ENCODE results near the gene RNASET2. TPM values are rescaled to one million over a fixed set of nuclear protein-coding genes. Genes with fewer than 3 reads are reported as not detected.

Gene RNASET2
- total RNA-seq, 4 donors from 2014 or later: 65.6 to 169 (median 81.4) TPM

DNA sequence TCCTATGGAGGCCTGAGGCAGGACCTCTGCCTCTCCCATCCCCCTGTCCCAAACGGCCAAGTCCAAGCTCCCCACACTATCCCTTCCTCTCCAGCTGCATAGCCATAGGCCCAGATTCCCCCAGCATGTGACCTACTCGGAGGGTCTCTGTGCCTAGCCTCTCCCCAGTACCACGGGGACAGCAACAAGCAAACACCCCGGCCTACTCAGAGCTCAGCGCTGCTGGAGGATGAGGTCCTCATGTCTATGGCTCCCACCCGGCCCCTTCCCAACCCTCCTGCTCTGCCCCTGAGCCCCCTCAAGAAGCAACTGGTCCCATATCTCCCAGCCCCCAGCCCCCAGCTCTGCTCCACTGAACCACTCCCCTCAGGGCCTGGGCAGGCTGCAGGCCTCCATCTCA, 24.2 kb downstream of the RNASET2 start:
- TF ChIP-seq, protein P1, sequence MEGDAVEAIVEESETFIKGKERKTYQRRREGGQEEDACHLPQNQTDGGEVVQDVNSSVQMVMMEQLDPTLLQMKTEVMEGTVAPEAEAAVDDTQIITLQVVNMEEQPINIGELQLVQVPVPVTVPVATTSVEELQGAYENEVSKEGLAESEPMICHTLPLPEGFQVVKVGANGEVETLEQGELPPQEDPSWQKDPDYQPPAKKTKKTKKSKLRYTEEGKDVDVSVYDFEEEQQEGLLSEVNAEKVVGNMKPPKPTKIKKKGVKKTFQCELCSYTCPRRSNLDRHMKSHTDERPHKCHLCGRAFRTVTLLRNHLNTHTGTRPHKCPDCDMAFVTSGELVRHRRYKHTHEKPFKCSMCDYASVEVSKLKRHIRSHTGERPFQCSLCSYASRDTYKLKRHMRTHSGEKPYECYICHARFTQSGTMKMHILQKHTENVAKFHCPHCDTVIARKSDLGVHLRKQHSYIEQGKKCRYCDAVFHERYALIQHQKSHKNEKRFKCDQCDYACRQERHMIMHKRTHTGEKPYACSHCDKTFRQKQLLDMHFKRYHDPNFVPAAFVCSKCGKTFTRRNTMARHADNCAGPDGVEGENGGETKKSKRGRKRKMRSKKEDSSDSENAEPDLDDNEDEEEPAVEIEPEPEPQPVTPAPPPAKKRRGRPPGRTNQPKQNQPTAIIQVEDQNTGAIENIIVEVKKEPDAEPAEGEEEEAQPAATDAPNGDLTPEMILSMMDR (IDR thresholded peaks at IDR 0.05): no peak
- no peak for DNase-seq
- Histone ChIP-seq H3K4me3 (no peak overlapping the region), H3K9me3 (no peaks in the 10 kb centered on the region), H3K27me3 (no peaks in the 10 kb centered on the region), H3K4me1 (no peaks in the 10 kb centered on the region), H3K27ac (no peak overlapping the region), H3K36me3 (peaks cover 0 to 37% (median 0%) of the 10 kb centered on the region in 3 donors)

DNA sequence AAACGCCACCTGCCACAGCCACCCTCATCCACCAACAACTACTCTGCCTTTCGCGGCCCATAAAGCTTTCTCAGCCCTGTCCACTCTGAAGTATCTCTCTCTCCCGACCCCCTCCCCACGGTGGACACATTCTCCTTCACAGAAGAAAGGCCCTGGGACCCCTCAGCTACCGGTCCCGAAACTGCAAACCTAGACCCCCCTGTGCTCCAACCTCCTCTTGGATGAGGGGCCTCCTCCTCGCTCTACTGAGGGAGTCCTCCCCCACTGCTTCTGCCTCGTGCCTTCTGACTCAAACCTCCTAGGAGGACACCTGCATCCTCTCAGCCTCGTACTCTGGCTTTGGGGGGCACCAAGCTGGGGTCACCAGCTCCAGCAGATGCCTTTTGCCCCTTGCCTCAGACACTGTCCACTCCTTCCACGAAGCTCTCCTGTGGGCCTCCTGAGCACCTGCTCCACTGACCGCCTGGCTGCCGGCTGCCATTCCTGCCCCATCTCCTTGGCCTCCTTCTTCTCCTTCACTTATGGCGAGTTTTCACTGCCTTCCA, 24.9 kb downstream of the RNASET2 start:
- Histone ChIP-seq H3K36me3 (peaks cover 0 to 35% (median 0%) of the 10 kb centered on the region in 3 donors), H3K4me1 (no peaks in the 10 kb centered on the region)
- TF ChIP-seq, protein P1 (IDR thresholded peaks at IDR 0.05): no peak
- TF ChIP-seq POLR2A (IDR thresholded peaks at IDR 0.05): no peak

DNA sequence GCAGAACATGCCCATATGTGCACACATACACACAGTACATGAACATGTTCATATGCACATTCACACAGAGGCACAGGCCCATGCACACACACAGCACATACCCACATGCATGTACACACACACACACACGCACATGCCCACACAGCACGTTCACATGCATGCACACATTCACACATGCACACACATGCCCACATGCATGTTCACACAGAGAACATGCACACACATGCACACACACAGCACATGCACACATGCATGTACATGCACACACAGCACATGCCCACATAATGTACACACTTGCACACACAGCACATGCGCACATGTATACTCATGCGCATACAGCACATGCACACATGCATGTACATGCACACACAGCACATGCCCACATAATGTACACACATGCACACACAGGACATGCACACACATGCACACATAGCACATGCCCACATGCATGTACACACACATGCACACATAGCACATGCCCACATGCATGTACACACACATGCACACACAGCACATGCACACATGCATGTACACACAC, 25.9 kb downstream of the RNASET2 start:
- H3K4me1 ChIP-seq: no peaks in the 10 kb centered on the region
- DNase-seq: no peak
- peaks cover 0 to 35% (median 0%) of the 10 kb centered on the region in 3 donors for H3K36me3 ChIP-seq
- H3K4me3 ChIP-seq: no peak overlapping the region
- H3K27me3 ChIP-seq: no peaks in the 10 kb centered on the region
- TF ChIP-seq, protein P1 (IDR thresholded peaks at IDR 0.05): no peak
- TF ChIP-seq POLR2A (IDR thresholded peaks at IDR 0.05): no peak
- H3K9me3 ChIP-seq: no peaks in the 10 kb centered on the region
- H3K27ac ChIP-seq: no peak overlapping the region

More for the DNA sequence above, 24.9 kb downstream of the RNASET2 start:
- Histone ChIP-seq H3K9me3 (no peaks in the 10 kb centered on the region), H3K4me3 (no peak overlapping the region), H3K27me3 (no peaks in the 10 kb centered on the region), H3K27ac (no peak overlapping the region)
- DNase-seq: no peak

DNA sequence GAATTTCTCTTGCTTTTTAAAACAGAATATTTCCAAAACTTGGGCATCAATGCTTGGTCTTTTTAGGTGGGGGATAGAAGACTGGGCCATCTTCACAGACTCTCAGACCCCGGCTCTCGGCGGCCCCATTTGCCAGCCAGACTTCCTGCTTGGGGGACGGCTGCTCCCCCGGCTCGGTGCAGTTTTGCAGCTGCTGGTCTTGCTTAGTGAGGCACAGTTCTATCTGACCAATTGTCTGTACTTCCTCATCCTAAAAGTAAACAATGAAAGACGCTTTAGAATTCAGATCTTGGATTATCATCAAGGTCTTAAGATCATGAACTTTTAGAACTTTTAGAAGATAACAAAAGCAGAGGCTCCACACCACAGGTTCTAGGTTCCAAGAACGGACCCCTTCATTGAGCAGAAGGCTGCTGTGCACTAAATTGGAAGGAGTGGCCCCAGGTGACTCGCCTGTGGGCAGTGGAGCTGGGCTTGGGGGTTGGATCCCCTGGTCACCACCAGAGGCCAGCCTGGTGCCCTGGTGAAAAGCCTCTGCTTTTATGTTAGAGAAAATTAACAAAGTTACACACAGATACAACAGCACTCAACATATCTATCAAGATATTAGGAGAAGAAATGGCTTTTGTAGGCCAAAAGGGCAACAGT, 26.7 kb downstream of the RNASET2 start:
- no peaks in the 10 kb centered on the region for H3K4me1 ChIP-seq
- H3K27me3 ChIP-seq: no peaks in the 10 kb centered on the region
- peaks cover 0 to 32% (median 0%) of the 10 kb centered on the region in 3 donors for H3K36me3 ChIP-seq
- H3K27ac ChIP-seq: peak overlapping the region in 2 of 4 donors; percentile 8 to 43
- H3K9me3 ChIP-seq: no peaks in the 10 kb centered on the region
- no peak for TF ChIP-seq POLR2A (IDR thresholded peaks at IDR 0.05)
- TF ChIP-seq, protein P1 (IDR thresholded peaks at IDR 0.05): no peak
- DNase-seq: peak in 2 of 3 donors; percentile 65 to 66
- H3K4me3 ChIP-seq: no peak overlapping the region

DNA sequence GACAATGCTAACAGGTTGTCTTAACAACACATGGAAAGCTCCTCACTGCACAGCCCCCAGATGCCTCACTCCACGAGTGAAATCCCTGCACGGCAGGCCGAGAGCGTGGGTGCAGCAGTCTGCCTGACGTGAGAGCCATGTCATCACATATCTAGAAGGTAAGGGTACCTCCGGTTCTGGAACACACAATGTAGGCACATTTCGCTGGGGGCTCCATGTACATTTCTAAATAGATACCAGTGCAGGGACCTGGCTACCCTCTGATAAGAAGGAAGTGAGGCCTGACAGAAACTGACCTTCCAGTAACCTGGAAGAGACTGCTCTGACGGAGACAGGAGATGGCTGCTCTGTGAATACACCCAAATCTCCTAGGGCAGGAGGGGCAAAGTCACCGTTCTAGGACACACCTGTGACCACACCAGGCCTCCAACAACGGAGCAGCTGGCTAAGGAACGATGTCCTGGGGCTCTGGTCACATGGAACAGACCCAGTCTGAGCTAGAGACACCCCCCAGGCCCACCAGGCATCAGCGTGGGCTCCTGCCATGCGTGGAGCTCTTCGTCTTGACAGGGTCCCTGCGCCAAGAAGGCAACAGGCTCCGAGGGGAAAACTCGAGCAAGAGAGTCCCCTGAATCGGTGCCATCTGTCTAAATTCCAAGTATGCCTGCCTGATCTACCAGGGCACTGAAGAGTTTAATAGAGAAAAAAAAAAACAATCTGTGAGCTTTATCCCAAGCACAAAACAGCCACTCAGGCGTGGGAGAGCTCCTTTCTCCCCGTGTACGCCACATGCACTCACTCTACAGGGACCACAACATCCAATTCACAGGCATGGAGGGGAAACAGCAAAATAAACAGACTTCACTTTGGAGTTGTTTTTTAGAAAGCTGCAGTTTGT, 27.5 kb downstream of the RNASET2 start:
- Histone ChIP-seq H3K36me3 (peaks cover 0 to 25% (median 0%) of the 10 kb centered on the region in 3 donors), H3K4me3 (no peak overlapping the region), H3K4me1 (no peaks in the 10 kb centered on the region), H3K27me3 (no peaks in the 10 kb centered on the region), H3K27ac (peak overlapping the region in 2 of 4 donors; percentile 8 to 43), H3K9me3 (no peaks in the 10 kb centered on the region)
- TF ChIP-seq, protein P1 (IDR thresholded peaks at IDR 0.05): no peak
- no peak for TF ChIP-seq POLR2A (IDR thresholded peaks at IDR 0.05)
- no peak for DNase-seq

All from Peyer's patch (tissue), 4 donors.